ENCODE results near the gene GRAMD4. TPM values are rescaled to one million over a fixed set of nuclear protein-coding genes. Genes with fewer than 3 reads are reported as not detected.

Gene GRAMD4
- total and polyA plus RNA-seq, 10 of the 15 experiments (the other 5 are each of a cell fraction or from before 2014, with no cell fraction given), result 0.21 to 45.5 (median 10.6) TPM

GRCh38 chr22:46669201-46669600, 49.0 kb downstream of the GRAMD4 start:
- FAIRE-seq (no peak), ATAC-seq (no peak), DNase-seq (ENCODE audit: low read depth, low spot score) (no peak)
- WGBS (ENCODE audit: insufficient coverage, insufficient replicate concordance, low lambda C conversion rate, missing lambda C conversion rate), result 77% methylated on average over 4 of the region's 9 CpGs
- no peak overlapping the region for H2AFZ ChIP-seq (ENCODE audit: control insufficient read depth, low read depth, low read length)
- H3K27ac ChIP-seq (ENCODE audit: control insufficient read depth, insufficient read depth), result no peak overlapping the region
- no peak overlapping the region for H3K4me2 ChIP-seq (ENCODE audit: control insufficient read depth, insufficient read depth)
- POLR2A ChIA-PET, result no interaction called here
- intact Hi-C loops (cut with micrococcal nuclease; ENCODE audit: unreplicated experiment) (no loop called here), in situ Hi-C loops (cut with MboI) (no loop called here)
- CTCF ChIA-PET, result no interaction called here
- H3K27me3 ChIP-seq (replicated peaks in 1 of 2; ENCODE audit: control insufficient read depth in 2 of 2, insufficient read depth in 2 of 2, low read length in 1 of 2), result no peaks in the 10 kb centered on the region
- H3K9ac ChIP-seq (ENCODE audit: control insufficient read depth, insufficient read depth, low read length), result no peak overlapping the region
- H3K9me3 ChIP-seq (replicated peaks; ENCODE audit: control insufficient read depth, insufficient read depth, low read length), result no peaks in the 10 kb centered on the region
- H3K4me1 ChIP-seq (ENCODE audit: control insufficient read depth, insufficient read depth, low read length), result peaks cover 7% of the 10 kb centered on the region
- BruUV-seq (replicated peaks), result no TSS peak
- RAD21 ChIA-PET (ENCODE audit: unreplicated experiment), result interaction anchor here (0.5 kb wide), 1 partner anchor 142 kb away, joined by 4 read pairs; no protein-coding TSS in a partner anchor
- no peak for TF ChIP-seq FOXM1 (IDR thresholded peaks at IDR 0.05; ENCODE audit: low read depth, low read length)
- SMC1A ChIA-PET (ENCODE audit: uncharacterized antibody, unreplicated experiment), result no interaction called here
- no peaks in the 10 kb centered on the region for H4K20me1 ChIP-seq (ENCODE audit: control insufficient read depth, insufficient read depth)
- H3K79me2 ChIP-seq (ENCODE audit: control insufficient read depth, insufficient read depth, low read length), result no peaks in the 10 kb centered on the region
- H3K4me3 ChIP-seq, result no peak overlapping the region
- peaks cover 0 to 37% of the 10 kb centered on the region in 2 experiments; a peak in 3 of 4 replicates for H3K36me3 ChIP-seq (ENCODE audit: control insufficient read depth in 2 of 2, insufficient read depth in 2 of 2, low read length in 1 of 2)

- POLR2A ChIA-PET, result no interaction called here
- H3K27me3 ChIP-seq (replicated peaks in 1 of 2; ENCODE audit: control insufficient read depth in 2 of 2, insufficient read depth in 2 of 2, low read length in 1 of 2), result no peaks in the 10 kb centered on the region
- SMC1A ChIA-PET (ENCODE audit: uncharacterized antibody, unreplicated experiment), result interaction anchor here (0.8 kb wide), 1 partner anchor 108 kb away, joined by 3 read pairs; no protein-coding TSS in a partner anchor
- ATAC-seq, result no peak
- CTCF ChIA-PET, result interaction anchor here (1.4 to 1.7 kb wide), 2 partner anchors 10 to 108 kb away, joined by 3 to 7 read pairs; no protein-coding TSS in a partner anchor
- H3K27ac ChIP-seq (ENCODE audit: control insufficient read depth, insufficient read depth), result no peak overlapping the region
- DNase-seq (ENCODE audit: low read depth, low spot score), result no peak
- intact Hi-C loops (cut with micrococcal nuclease; ENCODE audit: unreplicated experiment) (no loop called here), in situ Hi-C loops (cut with MboI) (no loop called here)
- H2AFZ ChIP-seq (ENCODE audit: control insufficient read depth, low read depth, low read length), result no peak overlapping the region
- peaks cover 0 to 25% of the 10 kb centered on the region in 2 experiments; a peak in 3 of 4 replicates for H3K36me3 ChIP-seq (ENCODE audit: control insufficient read depth in 2 of 2, insufficient read depth in 2 of 2, low read length in 1 of 2)
- 76% methylated on average over 14 of the region's 17 CpGs for WGBS (ENCODE audit: insufficient coverage, insufficient replicate concordance, low lambda C conversion rate, missing lambda C conversion rate)
- TF ChIP-seq TCF7 (IDR thresholded peaks at IDR 0.05; ENCODE audit: borderline replicate concordance), result no peak
- no peak for TF ChIP-seq RFX5 (IDR thresholded peaks at IDR 0.05; ENCODE audit: low read depth, low read length)
- no peak for TF ChIP-seq ZNF384 (IDR thresholded peaks at IDR 0.05; ENCODE audit: borderline replicate concordance, low read depth, low read length)
- no peak for TF ChIP-seq TBL1XR1 (IDR thresholded peaks at IDR 0.05; ENCODE audit: low read depth, low read length)
- no peak for TF ChIP-seq PML (IDR thresholded peaks at IDR 0.05; ENCODE audit: low read length)
- no peak for TF ChIP-seq BCL3 (IDR thresholded peaks at IDR 0.05; ENCODE audit: borderline replicate concordance, insufficient read depth, low read depth, low read length, poor library complexity, severe bottlenecking)
- no peak for TF ChIP-seq CBX3 (IDR thresholded peaks at IDR 0.05; ENCODE audit: borderline replicate concordance, low read depth)
- no peak for TF ChIP-seq YY1 (IDR thresholded peaks at IDR 0.05; ENCODE audit: low read depth, low read length)
- FAIRE-seq, result no peak
- RAD21 ChIA-PET (ENCODE audit: unreplicated experiment), result interaction anchor here (0.7 to 1.5 kb wide), 3 partner anchors 9 to 108 kb away, joined by 3 read pairs; no protein-coding TSS in a partner anchor
- H3K79me2 ChIP-seq (ENCODE audit: control insufficient read depth, insufficient read depth, low read length), result no peaks in the 10 kb centered on the region
- no peaks in the 10 kb centered on the region for H3K9me3 ChIP-seq (replicated peaks; ENCODE audit: control insufficient read depth, insufficient read depth, low read length)
- BruUV-seq (replicated peaks), result TSS peak; percentile 75
- H3K9ac ChIP-seq (ENCODE audit: control insufficient read depth, insufficient read depth, low read length), result no peak overlapping the region
- H4K20me1 ChIP-seq (ENCODE audit: control insufficient read depth, insufficient read depth), result no peaks in the 10 kb centered on the region
- no peak overlapping the region for H3K4me3 ChIP-seq
- peaks cover 8% of the 10 kb centered on the region for H3K4me1 ChIP-seq (ENCODE audit: control insufficient read depth, insufficient read depth, low read length)
- H3K4me2 ChIP-seq (ENCODE audit: control insufficient read depth, insufficient read depth), result no peak overlapping the region
These were observed 51.7 kb downstream of the GRAMD4 start for GRCh38 chr22:46671824-46672432.
